T-helper 1 cell treated with Interleukin-12 subunit alpha and Interleukin-12 subunit beta and Interleukin-4 antibody, amounts not matched to agents 30 ng/mL and 1 ng/mL, for 36 hours (primary cell): ENCODE results near the gene MYO1D. TPM values are rescaled to one million over a fixed set of nuclear protein-coding genes. Genes with fewer than 3 reads are reported as not detected.

ENCODE experiments used
- intact Hi-C: fragments of 100-400 bp; cut with micrococcal nuclease; formaldehyde crosslinking; loops from one replicate; pipeline ENCODE4 v1.15.1; 2024
- total RNA-seq: library from RNA; stranded (reverse); gene quantifications from 2 replicates; pipeline ENCODE4 v1.2.3, GENCODE V29; 2022

MYO1D gene
- total RNA-seq, 1 donor from 2014 or later: 5.5 TPM

DNA sequence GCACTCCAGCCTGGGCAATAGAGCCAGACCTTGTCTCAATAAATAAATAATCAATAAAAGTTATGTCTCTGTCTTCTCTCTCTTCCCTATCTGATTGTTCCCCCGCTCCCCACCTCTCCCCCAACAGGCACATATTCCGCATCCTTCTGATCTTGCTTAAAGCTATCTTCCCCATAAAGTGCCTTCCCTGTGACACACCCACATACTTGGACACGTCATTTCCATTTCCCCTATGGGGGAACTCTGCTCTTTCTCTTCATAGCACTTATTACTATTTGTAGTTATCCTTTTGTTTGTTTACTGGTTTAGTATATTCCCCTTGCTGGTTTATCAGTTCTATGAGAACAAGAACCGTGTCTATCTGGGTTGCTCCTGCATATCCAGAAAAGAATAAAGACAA lies 14.9 kb downstream of the MYO1D start:
- intact Hi-C loops: no loop called here

- intact Hi-C loops: no loop called here
Measured at GRCh38 chr17:32859857-32860525, 16.9 kb downstream of the MYO1D start.

- intact Hi-C loops: no loop called here
Measured at GRCh38 chr17:32855620-32856019, 21.3 kb downstream of the MYO1D start.

DNA sequence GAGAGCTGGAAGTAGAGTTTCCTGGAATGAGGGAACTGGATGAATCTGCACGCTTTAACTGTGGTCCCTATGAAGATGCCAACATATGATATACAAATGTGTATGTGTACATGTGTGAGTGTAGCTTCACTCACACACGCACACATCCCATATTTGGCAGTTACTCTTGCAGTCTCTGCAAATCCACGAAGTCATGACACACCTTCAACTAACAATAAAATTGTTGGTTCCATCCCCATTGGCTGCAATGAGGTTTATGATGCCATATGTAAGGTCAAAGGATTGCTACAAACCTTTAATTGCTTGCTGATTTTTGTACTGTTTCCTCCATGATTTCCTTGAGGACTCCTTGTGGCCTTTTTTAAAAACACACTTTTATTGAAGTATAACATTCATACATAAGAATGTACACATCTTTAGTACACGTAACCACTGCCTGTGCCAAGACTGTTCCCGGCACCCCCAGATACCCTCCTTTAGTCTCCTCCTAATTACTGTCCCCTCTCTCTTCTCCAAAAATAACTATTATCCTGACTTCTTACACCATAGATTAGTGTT lies 22.0 kb downstream of the MYO1D start:
- intact Hi-C loops: no loop called here

DNA sequence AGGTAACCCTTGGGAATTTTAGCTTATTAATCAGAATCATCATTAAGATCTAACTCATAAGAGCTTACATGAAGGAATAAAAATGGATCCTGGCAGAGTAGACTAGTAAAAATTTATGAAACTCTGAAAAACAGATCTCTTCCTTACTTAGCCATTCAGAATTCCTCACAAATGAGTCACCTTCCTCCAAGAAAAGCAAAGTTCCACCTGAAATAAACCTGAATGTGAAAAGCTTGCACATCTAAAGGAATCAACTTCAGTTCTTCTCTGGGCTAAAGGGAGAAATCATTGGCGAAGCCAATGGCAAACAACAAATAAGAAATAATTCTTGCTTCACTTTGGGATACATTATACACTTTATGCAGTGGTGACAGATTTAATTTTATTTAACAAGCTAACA lies 22.7 kb downstream of the MYO1D start:
- intact Hi-C loops: no loop called here

GRCh38 chr17:32852811-32853210 lies 24.1 kb downstream of the MYO1D start:
- intact Hi-C loops: no loop called here

GRCh38 chr17:32849879-32850278 lies 27.0 kb downstream of the MYO1D start:
- intact Hi-C loops: no loop called here

DNA sequence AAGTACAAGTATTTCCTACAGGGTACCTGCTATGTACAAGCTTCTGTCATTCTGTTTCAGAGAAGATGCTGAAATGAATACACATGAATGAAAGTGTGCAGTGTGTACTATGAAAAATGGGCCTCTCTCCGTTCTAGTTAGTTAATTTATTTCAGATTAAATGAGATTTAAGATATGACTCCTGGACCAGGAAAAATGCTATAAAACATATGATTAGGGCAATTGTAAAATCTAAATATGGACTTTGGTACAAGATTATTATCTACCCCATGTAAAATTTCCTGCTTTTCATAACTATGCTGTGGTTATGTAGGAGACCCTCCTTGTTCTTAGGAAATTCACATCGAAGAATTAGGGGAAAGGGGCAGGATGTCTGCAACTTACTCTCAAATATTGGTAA lies 28.9 kb downstream of the MYO1D start:
- intact Hi-C loops: no loop called here

- intact Hi-C loops: no loop called here
Measured at GRCh38 chr17:32846143-32846542, 30.8 kb downstream of the MYO1D start.

DNA sequence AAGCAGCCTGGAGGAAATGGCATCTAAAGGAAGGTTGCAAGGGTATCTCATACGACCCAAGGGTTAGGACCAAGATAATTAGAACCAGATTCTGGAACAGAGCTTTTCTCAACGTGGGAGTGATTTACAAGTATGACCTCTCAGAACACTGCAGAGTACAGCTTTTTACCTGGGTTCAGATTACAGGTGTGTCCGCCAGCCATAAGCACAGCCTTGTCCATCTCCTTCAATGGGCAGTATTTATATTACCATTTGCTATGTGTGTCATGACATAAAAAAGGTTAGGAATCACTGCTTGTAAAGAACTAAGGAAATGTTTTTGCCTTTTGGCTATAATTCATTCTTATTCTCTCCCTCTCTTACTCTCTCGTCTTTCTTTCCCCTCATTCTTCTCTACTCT lies 36.7 kb downstream of the MYO1D start:
- intact Hi-C loops: no loop called here

GRCh38 chr17:32836527-32836926 lies 40.4 kb downstream of the MYO1D start:
- intact Hi-C loops: no loop called here

- intact Hi-C loops: no loop called here
Measured at GRCh38 chr17:32835291-32835761, 41.6 kb downstream of the MYO1D start.

- intact Hi-C loops: no loop called here
Measured at GRCh38 chr17:32834104-32834503, 42.8 kb downstream of the MYO1D start.

GRCh38 chr17:32833526-32833925 lies 43.4 kb downstream of the MYO1D start:
- intact Hi-C loops: no loop called here

- intact Hi-C loops: no loop called here
Measured at GRCh38 chr17:32833076-32833475, 43.8 kb downstream of the MYO1D start.

DNA sequence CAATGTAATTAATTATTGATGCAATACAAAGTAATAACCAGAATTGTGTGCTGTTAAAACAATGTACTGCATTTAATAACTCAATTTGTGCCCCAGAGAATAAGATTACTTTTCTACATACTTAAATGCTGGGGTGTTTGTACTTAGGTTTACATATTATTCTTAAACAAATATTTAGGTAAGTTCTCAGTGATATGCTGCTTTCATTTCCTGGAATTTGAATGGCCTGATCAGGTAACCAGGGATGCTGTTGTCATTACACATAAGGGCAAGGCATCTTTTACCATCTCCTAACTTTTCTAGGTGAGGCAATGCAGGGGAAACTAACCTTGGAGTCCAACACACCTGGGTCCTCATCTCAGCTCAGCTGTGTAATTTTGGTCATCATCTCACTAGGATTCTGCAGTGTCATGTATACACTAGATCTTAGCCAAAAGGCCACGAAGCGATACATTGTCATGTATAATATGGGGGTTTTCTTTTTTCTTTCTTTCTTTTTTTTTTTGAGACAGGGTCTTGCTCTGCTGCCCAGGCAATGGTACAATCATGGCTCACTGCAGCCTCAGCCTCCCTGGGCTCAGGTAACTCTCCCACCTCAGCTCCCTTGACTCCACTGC lies 45.2 kb downstream of the MYO1D start:
- intact Hi-C loops: no loop called here

DNA sequence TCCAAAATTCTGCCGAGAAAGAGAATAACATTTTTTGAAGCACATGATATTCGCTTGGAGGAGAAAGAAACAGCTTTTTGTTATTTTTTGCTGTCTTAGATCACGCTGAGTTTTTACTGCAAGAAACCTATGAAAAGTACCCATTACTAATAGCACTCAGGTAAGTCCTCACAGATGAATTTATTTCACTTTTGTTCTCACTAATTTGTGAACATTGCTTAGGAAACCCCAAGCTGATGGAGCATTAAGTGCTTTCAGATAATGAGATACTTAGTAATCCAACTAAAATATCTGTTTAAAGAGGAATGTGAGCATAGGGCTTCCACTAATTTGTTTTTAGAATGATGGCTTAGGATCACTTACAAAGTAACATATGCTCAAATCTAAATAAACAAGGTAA lies 45.7 kb downstream of the MYO1D start:
- intact Hi-C loops: no loop called here

- intact Hi-C loops: no loop called here
Measured at GRCh38 chr17:32828822-32829221, 48.1 kb downstream of the MYO1D start.

DNA sequence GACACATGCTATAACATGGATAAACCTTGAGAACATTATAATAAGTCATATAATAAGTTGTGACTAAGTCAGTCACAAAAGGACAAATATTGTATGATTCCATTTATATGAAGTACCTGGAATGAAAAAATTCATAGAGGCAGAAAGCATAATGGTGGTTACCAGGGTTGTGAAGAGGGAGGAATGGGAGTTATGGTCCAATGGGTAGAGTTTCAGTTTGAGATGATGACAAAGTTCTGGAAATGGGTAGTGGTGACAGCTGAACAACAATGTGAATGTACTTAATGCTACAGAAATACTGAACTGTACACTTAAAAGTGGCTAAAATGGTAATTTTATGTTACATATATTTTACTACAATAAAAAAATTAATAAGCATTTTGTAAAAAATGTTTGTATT lies 49.7 kb downstream of the MYO1D start:
- intact Hi-C loops: no loop called here

GRCh38 chr17:32826076-32826475 lies 50.8 kb downstream of the MYO1D start:
- intact Hi-C loops: no loop called here

- intact Hi-C loops: no loop called here
Measured at GRCh38 chr17:32824334-32824733, 52.6 kb downstream of the MYO1D start.

DNA sequence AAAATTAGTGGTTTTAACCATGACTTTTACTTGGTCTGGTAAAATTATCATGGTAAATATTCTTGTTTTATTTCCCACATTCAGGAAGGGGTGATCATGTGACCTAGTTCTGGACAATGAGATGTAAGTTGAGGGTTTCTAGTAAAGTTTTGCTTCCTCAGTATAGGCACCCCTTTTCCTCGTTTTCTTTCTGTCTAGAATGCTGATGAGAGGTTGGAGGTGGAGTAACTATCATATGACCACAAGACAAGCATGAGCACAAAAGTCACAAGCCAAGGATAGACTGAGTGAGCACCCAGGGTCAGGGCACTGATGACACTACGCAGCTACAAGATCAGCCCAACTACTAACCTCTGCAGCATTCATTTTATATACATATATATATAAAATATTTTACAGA lies 53.9 kb downstream of the MYO1D start:
- intact Hi-C loops: no loop called here
